Breast epithelium (tissue), 4 donors: ENCODE measurements around the gene NGFR. TPM values are rescaled to one million over a fixed set of nuclear protein-coding genes. Genes with fewer than 3 reads are reported as not detected.

Experiments used
- DNase-seq, 2 donors: peaks; one replicate each; pipeline ENCODE4 v3.0.0-alpha.2; 2019; ENCODE audit warnings: low spot score in 2 of 2
- H3K27ac ChIP-seq, 2 donors: fragments of 200-600 bp; sonication (generic) in 1 of 2; one replicate each; pipeline ENCODE4 v1.5.1; 2016 to 2019; ENCODE audit warnings: mild to moderate bottlenecking in 1 of 2
- H3K27me3 ChIP-seq, 2 donors: fragments of 200-600 bp; sonication (generic) in 1 of 2; one replicate each; pipeline versions ENCODE4 v1.5.1 to v1.6.0; 2017 to 2019; ENCODE audit warnings: control low read depth in 1 of 2, mild to moderate bottlenecking in 1 of 2
- H3K36me3 ChIP-seq: fragments of 200-600 bp; one replicate; pipeline ENCODE4 v1.5.1; 2019
- H3K4me1 ChIP-seq, 2 donors: fragments of 200-600 bp; sonication (generic); one replicate each; pipeline ENCODE4 v1.5.1; 2016 to 2019; ENCODE audit warnings: control low read depth in 1 of 2
- H3K4me3 ChIP-seq, 3 donors: fragments of 200-600 bp; sonication (generic); 1 replicate in 2 of 3; 2 replicates in 1 of 3; pipeline ENCODE4 v1.5.1; 2016 to 2019; ENCODE audit warnings: mild to moderate bottlenecking in 3 of 3, moderate library complexity in 2 of 3
- H3K9me3 ChIP-seq, 2 donors: fragments of 200-600 bp; sonication (generic) in 1 of 2; one replicate each; pipeline ENCODE4 v1.5.1; 2016 to 2019; ENCODE audit warnings: control low read depth in 1 of 2
- POLR2A ChIP-seq: fragments of 450-650 bp; IDR thresholded peaks from one replicate; pipeline ENCODE4 v1.6.1; 2016; ENCODE audit warnings: antibody characterized with exemption, mild to moderate bottlenecking, moderate library complexity
- POLR2AphosphoS5 ChIP-seq, 3 donors: sonication (generic); formaldehyde crosslinking; IDR thresholded peaks; one replicate each; pipeline ENCODE4 v1.6.1; 2017; ENCODE audit warnings: antibody characterized with exemption in 3 of 3
- intact Hi-C: fragments of 100-400 bp; cut with DNase I; formaldehyde crosslinking; loops from one replicate; pipeline ENCODE4 v1.15.1; 2023; ENCODE audit warnings: low total_unique reads
- total RNA-seq, 3 donors: library from RNA; depleted of rRNA; stranded (reverse); fragments of >200 nt; gene quantifications; one replicate each; pipeline ENCODE4 v1.1.0, GENCODE V29; 2016
- TF ChIP-seq, protein P1 (sequence below), 3 donors: fragments of 450-650 bp; IDR thresholded peaks; one replicate each; pipeline ENCODE4 v1.5.1; 2016 to 2017; ENCODE audit warnings: antibody characterized with exemption in 3 of 3, mild to moderate bottlenecking in 3 of 3, moderate library complexity in 3 of 3

NGFR gene
- total RNA-seq, 3 donors from 2014 or later = 3.4 to 27.8 (median 17.7) TPM

DNA sequence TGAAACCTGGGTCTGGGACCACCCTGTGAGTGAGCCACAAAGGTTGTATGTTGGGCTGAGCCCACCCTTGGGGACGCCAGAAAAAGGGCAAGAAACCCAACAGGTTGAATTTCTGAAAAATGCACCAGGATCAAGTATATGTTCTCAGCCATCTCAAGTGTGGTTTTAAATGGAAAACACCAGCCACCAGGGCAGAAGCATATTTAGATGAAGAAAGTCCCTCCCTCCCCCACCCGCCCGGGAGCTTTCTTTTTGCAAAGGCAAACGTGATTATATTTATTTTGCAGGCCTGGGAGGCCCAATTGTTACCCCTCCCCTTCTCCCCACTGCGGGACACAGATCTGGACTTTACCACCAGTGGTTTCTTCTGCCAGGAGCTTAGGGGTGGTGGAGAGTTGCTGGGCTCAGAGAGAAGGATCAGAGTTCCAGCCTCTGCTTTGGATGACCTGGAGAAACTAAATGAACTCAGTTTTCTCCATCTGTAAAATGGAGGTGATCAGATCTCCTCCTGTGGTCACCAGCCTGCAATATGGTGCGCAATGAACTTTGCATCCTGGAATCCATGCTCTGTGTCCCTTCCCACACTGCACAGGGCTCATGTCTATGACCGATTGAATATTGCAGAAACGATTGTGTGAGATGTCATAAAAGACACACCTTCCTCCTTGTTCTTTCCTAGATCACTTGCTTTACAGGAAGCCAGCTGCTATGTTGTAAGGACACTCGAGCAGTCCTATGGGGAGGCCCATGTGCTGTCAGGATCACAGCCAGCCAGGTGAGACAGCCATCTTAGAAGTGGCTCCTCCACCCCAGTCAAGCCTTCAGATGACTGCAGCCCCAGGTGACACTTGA is 21.0 kb upstream of the NGFR start:
- intact Hi-C loops = no loop called here
- Histone ChIP-seq H3K4me3 (no peak overlapping the region), H3K36me3 (no peaks in the 10 kb centered on the region), H3K4me1 (no peaks in the 10 kb centered on the region), H3K9me3 (no peaks in the 10 kb centered on the region), H3K27me3 (peaks cover 0 to 33% of the 10 kb centered on the region in 2 donors), H3K27ac (no peak overlapping the region)
- TF ChIP-seq, protein P1, sequence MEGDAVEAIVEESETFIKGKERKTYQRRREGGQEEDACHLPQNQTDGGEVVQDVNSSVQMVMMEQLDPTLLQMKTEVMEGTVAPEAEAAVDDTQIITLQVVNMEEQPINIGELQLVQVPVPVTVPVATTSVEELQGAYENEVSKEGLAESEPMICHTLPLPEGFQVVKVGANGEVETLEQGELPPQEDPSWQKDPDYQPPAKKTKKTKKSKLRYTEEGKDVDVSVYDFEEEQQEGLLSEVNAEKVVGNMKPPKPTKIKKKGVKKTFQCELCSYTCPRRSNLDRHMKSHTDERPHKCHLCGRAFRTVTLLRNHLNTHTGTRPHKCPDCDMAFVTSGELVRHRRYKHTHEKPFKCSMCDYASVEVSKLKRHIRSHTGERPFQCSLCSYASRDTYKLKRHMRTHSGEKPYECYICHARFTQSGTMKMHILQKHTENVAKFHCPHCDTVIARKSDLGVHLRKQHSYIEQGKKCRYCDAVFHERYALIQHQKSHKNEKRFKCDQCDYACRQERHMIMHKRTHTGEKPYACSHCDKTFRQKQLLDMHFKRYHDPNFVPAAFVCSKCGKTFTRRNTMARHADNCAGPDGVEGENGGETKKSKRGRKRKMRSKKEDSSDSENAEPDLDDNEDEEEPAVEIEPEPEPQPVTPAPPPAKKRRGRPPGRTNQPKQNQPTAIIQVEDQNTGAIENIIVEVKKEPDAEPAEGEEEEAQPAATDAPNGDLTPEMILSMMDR (IDR thresholded peaks at IDR 0.05) = no peak
- no peak for TF ChIP-seq POLR2AphosphoS5 (IDR thresholded peaks at IDR 0.05)
- TF ChIP-seq POLR2A = no peak
- no peak for DNase-seq

DNA sequence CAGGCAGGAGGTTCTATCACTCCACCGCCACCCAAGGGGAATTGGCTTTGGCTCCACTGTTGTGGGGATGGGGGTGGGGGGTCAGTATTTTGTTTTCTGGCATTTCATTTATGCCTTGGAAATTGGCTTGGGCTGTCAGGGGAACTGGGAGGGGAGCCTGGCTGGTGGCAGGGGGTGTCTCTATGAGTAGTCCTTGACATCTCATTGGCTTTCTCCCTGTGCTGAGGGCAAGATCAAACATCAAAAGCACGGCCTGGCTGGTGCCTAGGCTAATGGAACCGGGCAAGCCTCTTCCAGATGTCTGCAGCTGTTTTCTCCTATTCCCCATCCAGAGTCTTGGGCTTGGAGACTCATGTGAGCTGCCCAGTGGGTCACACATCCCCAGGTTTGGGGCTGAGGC is 17.4 kb upstream of the NGFR start:
- intact Hi-C loops = no loop called here
- no peak overlapping the region for H3K4me3 ChIP-seq
- no peak overlapping the region for H3K27ac ChIP-seq
- no peaks in the 10 kb centered on the region for H3K9me3 ChIP-seq
- peaks cover 0 to 10% of the 10 kb centered on the region in 2 donors for H3K27me3 ChIP-seq
- no peak for DNase-seq
- H3K4me1 ChIP-seq = no peaks in the 10 kb centered on the region
- no peaks in the 10 kb centered on the region for H3K36me3 ChIP-seq
- no peak for TF ChIP-seq POLR2AphosphoS5 (IDR thresholded peaks at IDR 0.05)
- TF ChIP-seq, protein P1 (IDR thresholded peaks at IDR 0.05) = no peak

DNA sequence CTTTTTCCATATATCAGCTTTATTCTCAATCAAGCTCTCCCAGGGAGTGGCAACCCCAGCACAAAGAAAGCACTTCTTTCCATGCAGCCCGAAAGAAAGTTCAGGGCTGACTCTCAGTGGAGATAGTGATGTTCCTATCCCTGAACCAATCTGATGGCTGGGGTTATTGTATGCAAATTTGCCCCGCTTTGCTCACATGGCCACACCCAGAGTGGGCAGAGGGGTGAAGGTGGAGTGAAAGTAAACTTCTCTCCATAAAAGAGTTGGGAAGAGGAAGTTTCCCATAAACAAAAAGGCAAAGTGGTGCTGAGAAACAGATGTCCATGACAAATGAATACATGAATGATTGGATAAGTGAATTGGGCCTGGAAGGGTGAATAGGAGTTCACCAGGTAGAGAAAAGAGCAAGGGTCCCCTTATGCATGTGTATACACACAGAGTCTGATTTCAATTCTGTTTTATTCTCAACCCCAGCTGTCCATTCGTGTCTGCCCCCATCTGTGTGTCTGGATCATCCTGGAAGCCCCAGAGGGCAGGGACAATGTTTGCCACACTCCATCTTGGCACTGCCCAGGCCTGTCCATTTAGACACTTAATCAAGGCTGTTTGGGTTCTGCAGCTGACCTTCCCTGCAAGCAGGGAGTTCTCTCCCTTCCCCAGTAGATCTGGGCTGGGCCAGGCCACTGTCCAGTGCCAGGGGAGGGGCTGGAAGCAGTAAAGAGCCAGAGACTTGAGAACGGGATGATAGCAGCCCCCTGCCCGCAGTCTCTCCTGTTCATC is 14.1 kb upstream of the NGFR start:
- intact Hi-C loops = no loop called here
- H3K27ac ChIP-seq = no peak overlapping the region
- peaks cover 0 to 6% of the 10 kb centered on the region in 2 donors for H3K27me3 ChIP-seq
- H3K4me1 ChIP-seq = no peaks in the 10 kb centered on the region
- no peak overlapping the region for H3K4me3 ChIP-seq
- no peaks in the 10 kb centered on the region for H3K36me3 ChIP-seq
- DNase-seq = no peak
- no peak for TF ChIP-seq POLR2A
- TF ChIP-seq POLR2AphosphoS5 (IDR thresholded peaks at IDR 0.05) = no peak
- TF ChIP-seq, protein P1 (IDR thresholded peaks at IDR 0.05) = no peak
- no peaks in the 10 kb centered on the region for H3K9me3 ChIP-seq

DNA sequence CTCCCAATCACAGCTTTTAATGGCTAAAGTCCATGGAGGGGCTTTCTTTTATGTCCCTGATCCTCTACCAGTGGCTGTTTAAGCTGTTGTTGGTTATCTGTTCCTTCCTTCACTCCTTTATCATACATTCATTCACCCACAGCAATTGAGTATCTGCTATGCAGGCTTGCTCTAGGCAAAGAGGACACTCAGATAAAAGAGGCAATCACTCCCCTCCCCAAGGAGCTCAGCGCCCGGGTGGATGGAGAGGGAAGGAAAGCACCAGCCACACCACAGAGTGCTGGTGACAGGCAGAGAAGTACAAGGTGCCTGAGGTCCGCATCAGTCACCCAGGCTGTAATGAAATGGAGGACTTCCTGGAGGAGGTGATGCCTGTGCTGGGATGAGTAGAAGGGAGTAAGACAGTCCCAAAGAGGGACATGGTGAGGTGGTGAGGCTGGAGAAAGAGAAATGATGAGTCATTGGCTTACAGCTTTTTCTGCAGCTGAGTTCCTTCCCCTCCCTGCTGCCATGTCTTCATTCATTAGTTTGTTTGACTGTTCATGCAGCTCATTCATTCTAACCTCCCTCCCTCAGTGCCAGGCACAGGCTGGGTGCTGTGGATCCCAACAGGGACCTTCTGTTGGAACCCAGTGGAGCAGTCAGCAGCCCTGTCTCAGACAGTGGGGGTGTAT is 12.8 kb upstream of the NGFR start:
- intact Hi-C loops = no loop called here
- no peak overlapping the region for H3K4me3 ChIP-seq
- no peaks in the 10 kb centered on the region for H3K36me3 ChIP-seq
- H3K27ac ChIP-seq = no peak overlapping the region
- H3K4me1 ChIP-seq = peaks cover 0 to 4% of the 10 kb centered on the region in 2 donors
- H3K27me3 ChIP-seq = peaks cover 0 to 9% of the 10 kb centered on the region in 2 donors
- no peaks in the 10 kb centered on the region for H3K9me3 ChIP-seq
- no peak for DNase-seq
- TF ChIP-seq, protein P1 (IDR thresholded peaks at IDR 0.05) = no peak
- TF ChIP-seq POLR2AphosphoS5 (IDR thresholded peaks at IDR 0.05) (no peak), POLR2A (no peak)
